KMS-11 (cell line): ENCODE results near the gene FOXD3.
"Not testable (repeated sequence)": the region's sequence is repeated elsewhere in the genome, so short reads cannot be mapped to it uniquely, and the experiment has no call there.

ENCODE experiments used
- H2AFZ ChIP-seq: fragments of 200-600 bp; sonication (generic); 2 replicates; pipeline ENCODE4 v1.6.1; 2016; ENCODE audit warnings: antibody characterized with exemption, mixed run types, low read depth
- H3K27ac ChIP-seq: fragments of 200-600 bp; sonication (generic); 2 replicates; pipeline ENCODE4 v1.6.1; 2016; ENCODE audit warnings: mild to moderate bottlenecking, mixed run types
- H3K27me3 ChIP-seq: fragments of 200-600 bp; sonication (generic); 2 replicates; pipeline ENCODE4 v1.6.1; 2017; ENCODE audit warnings: mild to moderate bottlenecking, low read depth, mixed run types, moderate library complexity; ENCODE audit not compliant: insufficient read depth
- H3K36me3 ChIP-seq: fragments of 200-600 bp; sonication (generic); 2 replicates; pipeline ENCODE4 v1.6.1; 2017; ENCODE audit warnings: mild to moderate bottlenecking, mixed run types; ENCODE audit not compliant: insufficient read depth
- H3K4me1 ChIP-seq: fragments of 200-600 bp; sonication (generic); 2 replicates; pipeline ENCODE4 v1.6.1; 2016; ENCODE audit warnings: mild to moderate bottlenecking, low read depth, mixed run types; ENCODE audit not compliant: poor library complexity, severe bottlenecking
- H3K4me2 ChIP-seq: fragments of 200-600 bp; sonication (generic); 2 replicates; pipeline ENCODE4 v1.7.0; 2016; ENCODE audit warnings: mild to moderate bottlenecking, mixed run types
- H3K4me3 ChIP-seq: fragments of 200-600 bp; sonication (generic); IDR thresholded peaks from 2 replicates; pipeline ENCODE4 v1.6.1; 2017; ENCODE audit warnings: low read depth, low read length, mixed read lengths; ENCODE audit not compliant: insufficient read depth
- H3K79me2 ChIP-seq: fragments of 200-600 bp; sonication (generic); 2 replicates; pipeline ENCODE4 v1.6.1; 2016; ENCODE audit warnings: low read depth, mixed run types; ENCODE audit not compliant: insufficient read depth
- H3K9ac ChIP-seq: fragments of 200-600 bp; sonication (generic); 2 replicates; pipeline ENCODE4 v1.6.1; 2016; ENCODE audit warnings: mild to moderate bottlenecking, mixed run types
- H4K20me1 ChIP-seq: fragments of 200-600 bp; sonication (generic); 2 replicates; pipeline ENCODE4 v1.6.1; 2016; ENCODE audit warnings: mild to moderate bottlenecking, mixed run types; ENCODE audit not compliant: insufficient read depth
- TF ChIP-seq, protein P1 (sequence below): fragments of 200-600 bp; sonication (generic); conservative IDR thresholded peaks from 2 replicates; pipeline ENCODE4 v1.6.1; 2017; ENCODE audit warnings: low read depth, mild to moderate bottlenecking, antibody characterized with exemption, low read length, moderate library complexity, mixed read lengths

FOXD3 gene

DNA sequence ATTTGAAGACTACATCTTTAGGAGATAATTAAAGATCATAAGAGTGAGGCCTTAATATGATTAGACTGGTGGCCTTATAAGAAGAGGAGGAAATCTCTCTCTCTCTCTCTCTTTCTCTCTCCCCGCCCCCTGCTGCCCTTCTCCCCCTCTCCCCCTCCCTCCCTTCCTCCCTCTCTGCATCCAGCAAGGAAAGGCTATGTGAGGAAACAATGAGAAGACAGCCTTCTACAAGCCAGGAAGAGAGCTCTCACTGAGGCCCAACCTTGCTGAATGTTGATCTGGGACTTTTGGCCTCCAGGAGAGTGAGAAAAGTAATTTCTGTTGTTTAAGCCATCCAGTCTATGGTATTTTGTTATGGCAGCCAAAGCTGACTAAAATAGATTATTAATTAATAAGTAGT lies 21.6 kb downstream of the FOXD3 start:
- H3K4me3 ChIP-seq = no peak overlapping the region
- no peaks in the 10 kb centered on the region for H4K20me1 ChIP-seq
- H3K36me3 ChIP-seq = no peaks in the 10 kb centered on the region
- no peaks in the 10 kb centered on the region for H3K27me3 ChIP-seq
- H3K79me2 ChIP-seq = no peaks in the 10 kb centered on the region
- no peak overlapping the region for H2AFZ ChIP-seq
- no peak overlapping the region for H3K27ac ChIP-seq
- TF ChIP-seq, protein P1, sequence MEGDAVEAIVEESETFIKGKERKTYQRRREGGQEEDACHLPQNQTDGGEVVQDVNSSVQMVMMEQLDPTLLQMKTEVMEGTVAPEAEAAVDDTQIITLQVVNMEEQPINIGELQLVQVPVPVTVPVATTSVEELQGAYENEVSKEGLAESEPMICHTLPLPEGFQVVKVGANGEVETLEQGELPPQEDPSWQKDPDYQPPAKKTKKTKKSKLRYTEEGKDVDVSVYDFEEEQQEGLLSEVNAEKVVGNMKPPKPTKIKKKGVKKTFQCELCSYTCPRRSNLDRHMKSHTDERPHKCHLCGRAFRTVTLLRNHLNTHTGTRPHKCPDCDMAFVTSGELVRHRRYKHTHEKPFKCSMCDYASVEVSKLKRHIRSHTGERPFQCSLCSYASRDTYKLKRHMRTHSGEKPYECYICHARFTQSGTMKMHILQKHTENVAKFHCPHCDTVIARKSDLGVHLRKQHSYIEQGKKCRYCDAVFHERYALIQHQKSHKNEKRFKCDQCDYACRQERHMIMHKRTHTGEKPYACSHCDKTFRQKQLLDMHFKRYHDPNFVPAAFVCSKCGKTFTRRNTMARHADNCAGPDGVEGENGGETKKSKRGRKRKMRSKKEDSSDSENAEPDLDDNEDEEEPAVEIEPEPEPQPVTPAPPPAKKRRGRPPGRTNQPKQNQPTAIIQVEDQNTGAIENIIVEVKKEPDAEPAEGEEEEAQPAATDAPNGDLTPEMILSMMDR = no peak
- no peak overlapping the region for H3K4me2 ChIP-seq
- H3K4me1 ChIP-seq = no peaks in the 10 kb centered on the region
- H3K9ac ChIP-seq = no peak overlapping the region

DNA sequence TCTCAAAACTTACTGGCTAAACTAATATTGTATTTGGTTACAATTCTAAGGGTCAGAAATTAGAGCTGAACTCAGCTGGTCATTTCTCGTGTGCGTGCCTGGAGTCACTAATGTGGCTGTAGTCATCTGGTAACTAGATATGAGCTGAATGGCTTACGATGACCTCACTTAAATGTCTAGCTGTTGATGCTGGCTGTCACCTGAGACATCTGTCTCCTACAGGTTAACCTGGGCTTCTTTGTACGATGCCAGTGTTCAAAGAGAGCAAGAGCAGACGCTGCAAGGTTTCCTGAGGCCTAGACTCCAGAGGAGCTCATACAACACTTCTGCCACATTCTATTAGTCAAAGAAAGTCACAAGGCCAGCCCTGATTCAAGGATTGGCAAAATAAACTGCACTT lies 28.0 kb downstream of the FOXD3 start:
- no peak overlapping the region for H3K27ac ChIP-seq
- no peaks in the 10 kb centered on the region for H3K79me2 ChIP-seq
- no peaks in the 10 kb centered on the region for H3K36me3 ChIP-seq
- no peaks in the 10 kb centered on the region for H3K4me1 ChIP-seq
- no peaks in the 10 kb centered on the region for H3K27me3 ChIP-seq
- no peak overlapping the region for H3K9ac ChIP-seq
- TF ChIP-seq, protein P1 = no peak
- no peak overlapping the region for H3K4me2 ChIP-seq
- H3K4me3 ChIP-seq = no peak overlapping the region
- no peaks in the 10 kb centered on the region for H4K20me1 ChIP-seq
- no peak overlapping the region for H2AFZ ChIP-seq

DNA sequence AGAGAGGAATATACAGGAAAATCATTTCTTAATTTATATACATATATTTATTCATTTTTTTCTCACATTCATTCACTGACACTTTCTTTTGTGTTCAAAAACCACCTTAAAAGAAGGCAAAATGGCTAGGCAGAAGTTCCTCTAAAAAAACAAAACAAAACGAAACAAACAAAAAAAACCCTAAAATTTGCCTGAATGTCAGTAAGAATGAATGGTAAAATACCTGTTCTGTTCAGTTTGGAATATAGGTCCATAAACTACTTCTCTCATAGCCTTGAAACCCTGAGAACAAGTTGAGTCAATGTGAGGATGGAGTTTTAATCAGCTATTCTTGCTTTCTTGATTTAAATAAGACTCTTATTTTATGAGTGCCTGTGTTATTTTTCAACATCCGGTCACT lies 30.4 kb downstream of the FOXD3 start:
- Histone ChIP-seq H3K27me3 (no peaks in the 10 kb centered on the region), H3K4me1 (no peaks in the 10 kb centered on the region), H3K4me2 (no peak overlapping the region), H2AFZ (no peak overlapping the region), H3K79me2 (no peaks in the 10 kb centered on the region), H3K27ac (no peak overlapping the region), H3K9ac (no peak overlapping the region), H3K36me3 (no peaks in the 10 kb centered on the region), H3K4me3 (no peak overlapping the region), H4K20me1 (no peaks in the 10 kb centered on the region)
- TF ChIP-seq, protein P1 = no peak

DNA sequence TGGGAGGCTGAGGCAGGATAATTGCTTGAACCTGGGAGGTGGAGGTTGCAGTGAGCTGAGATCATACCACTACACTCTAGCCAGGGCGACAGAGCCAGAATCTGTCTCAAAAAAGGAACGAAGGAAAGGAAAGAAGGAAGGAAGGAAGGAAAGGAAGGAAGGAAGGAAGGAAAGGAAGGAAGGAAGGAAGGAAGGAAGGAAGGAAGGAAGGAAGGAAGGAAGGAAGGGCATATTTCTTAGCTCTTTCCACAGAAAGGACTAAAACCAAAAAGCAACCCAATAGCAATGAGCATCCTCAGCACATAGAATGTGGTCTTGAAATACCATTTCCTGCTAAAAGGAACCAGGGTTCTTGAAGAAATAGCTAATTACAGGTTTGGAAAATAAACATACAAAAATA lies 33.9 kb downstream of the FOXD3 start:
- not testable (repeated sequence) for H3K4me2 ChIP-seq, H3K9ac ChIP-seq, H2AFZ ChIP-seq, H3K27ac ChIP-seq, H3K79me2 ChIP-seq, H3K4me3 ChIP-seq, H3K36me3 ChIP-seq, H3K27me3 ChIP-seq, H4K20me1 ChIP-seq, H3K4me1 ChIP-seq

DNA sequence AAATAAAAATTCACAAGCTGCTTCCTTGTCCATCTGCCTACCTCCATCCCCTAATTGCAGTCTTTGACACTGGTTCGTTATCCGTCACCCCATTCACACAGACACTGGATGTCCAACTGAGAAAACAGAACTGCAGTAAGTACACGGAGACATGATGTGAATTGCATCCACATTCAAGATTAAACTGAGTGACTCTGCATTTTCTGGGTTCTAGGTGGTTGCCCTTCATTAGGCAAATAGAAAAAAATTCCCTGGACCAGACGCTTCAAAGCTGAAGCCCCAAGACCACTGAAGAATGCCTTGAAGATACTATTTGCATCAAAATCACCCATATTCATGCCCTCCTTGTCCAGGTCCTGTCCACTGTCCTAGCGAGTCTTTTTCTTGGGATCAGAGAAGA lies 37.2 kb downstream of the FOXD3 start:
- no peak overlapping the region for H3K4me3 ChIP-seq
- no peaks in the 10 kb centered on the region for H3K27me3 ChIP-seq
- no peaks in the 10 kb centered on the region for H3K79me2 ChIP-seq
- no peaks in the 10 kb centered on the region for H3K36me3 ChIP-seq
- H3K9ac ChIP-seq = no peak overlapping the region
- H4K20me1 ChIP-seq = no peaks in the 10 kb centered on the region
- TF ChIP-seq, protein P1 = no peak
- no peak overlapping the region for H3K4me2 ChIP-seq
- no peak overlapping the region for H3K27ac ChIP-seq
- H2AFZ ChIP-seq = no peak overlapping the region
- no peaks in the 10 kb centered on the region for H3K4me1 ChIP-seq
